ENCODE data around the gene HERPUD1. TPM values are rescaled to one million over a fixed set of nuclear protein-coding genes. Genes with fewer than 3 reads are reported as not detected.

The HERPUD1 gene
- total and polyA plus RNA-seq, 2 of the 13 experiments (the other 11 are each of a cell fraction or from before 2014, with no cell fraction given), result 96.2 to 323 TPM

- H3K4me1 ChIP-seq (ENCODE audit: insufficient read depth, low read length), result peaks cover 83% of the 10 kb centered on the region
- intact Hi-C loops (cut with micrococcal nuclease; ENCODE audit: unreplicated experiment) (loop anchor here (2.0 kb wide), 1 partner anchor 22 kb away; no protein-coding TSS in a partner anchor), in situ Hi-C loops (cut with HindIII; ENCODE audit: extremely low pct_ligation_motif_present, low pct_unique_long_range_greater_than_20kb) (no loop called here)
- FAIRE-seq, result no peak
- no peaks in the 10 kb centered on the region for H4K20me1 ChIP-seq (ENCODE audit: insufficient read depth, low read length)
- H3K79me2 ChIP-seq (ENCODE audit: insufficient read depth, low read length), result no peaks in the 10 kb centered on the region
- peak; percentile 9; the same call in 1 of the 3 replicates for ATAC-seq
- CTCF ChIA-PET (ENCODE audit: low intra/inter-chr PET ratio, low total read pairs), result no interaction called here
- H3K36me3 ChIP-seq (replicated peaks in 1 of 2; ENCODE audit: control insufficient read depth in 1 of 2, insufficient read depth in 2 of 2, low read length in 2 of 2), result no peaks in the 10 kb centered on the region
- H3K9me3 ChIP-seq (ENCODE audit: low read length), result no peaks in the 10 kb centered on the region
- peak overlapping the region; percentile 23; the same call in 1 of the 2 replicates for H3K4me2 ChIP-seq (ENCODE audit: low read depth, low read length)
- H3K27ac ChIP-seq (ENCODE audit: extremely low read length, insufficient read depth, low read length), result no peak overlapping the region
- 0% methylated on average over 1 of the region's 1 CpG for WGBS (ENCODE audit: low lambda C conversion rate)
- peaks cover 4 to 49% of the 10 kb centered on the region in 2 experiments for H3K27me3 ChIP-seq (ENCODE audit: control insufficient read depth in 1 of 2, insufficient read depth in 2 of 2, low read length in 2 of 2)
- no TSS peak for BruUV-seq (replicated peaks)
- no peak for DNase-seq (ENCODE audit: low spot score)
- no peak overlapping the region for H2AFZ ChIP-seq (ENCODE audit: low read length)
- H3K4me3 ChIP-seq (replicated peaks in 1 of 3; ENCODE audit: insufficient read depth in 1 of 3, low read depth in 2 of 3, low read length in 3 of 3), result no peak overlapping the region
- no peak overlapping the region for H3K9ac ChIP-seq (ENCODE audit: insufficient read depth, low read depth, low read length)
- POLR2A ChIA-PET, result interaction anchor here (0.6 to 1.4 kb wide), 2 partner anchors 13 to 55 kb away, joined by 3 to 4 read pairs; no protein-coding TSS in a partner anchor
- TF ChIP-seq, protein P1, sequence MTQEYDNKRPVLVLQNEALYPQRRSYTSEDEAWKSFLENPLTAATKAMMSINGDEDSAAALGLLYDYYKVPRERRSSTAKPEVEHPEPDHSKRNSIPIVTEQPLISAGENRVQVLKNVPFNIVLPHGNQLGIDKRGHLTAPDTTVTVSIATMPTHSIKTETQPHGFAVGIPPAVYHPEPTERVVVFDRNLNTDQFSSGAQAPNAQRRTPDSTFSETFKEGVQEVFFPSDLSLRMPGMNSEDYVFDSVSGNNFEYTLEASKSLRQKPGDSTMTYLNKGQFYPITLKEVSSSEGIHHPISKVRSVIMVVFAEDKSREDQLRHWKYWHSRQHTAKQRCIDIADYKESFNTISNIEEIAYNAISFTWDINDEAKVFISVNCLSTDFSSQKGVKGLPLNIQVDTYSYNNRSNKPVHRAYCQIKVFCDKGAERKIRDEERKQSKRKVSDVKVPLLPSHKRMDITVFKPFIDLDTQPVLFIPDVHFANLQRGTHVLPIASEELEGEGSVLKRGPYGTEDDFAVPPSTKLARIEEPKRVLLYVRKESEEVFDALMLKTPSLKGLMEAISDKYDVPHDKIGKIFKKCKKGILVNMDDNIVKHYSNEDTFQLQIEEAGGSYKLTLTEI (CRISPR knock-in tag; conservative IDR thresholded peaks at IDR 0.05), result no peak
- TF ChIP-seq ZNF883 (CRISPR knock-in tag; IDR thresholded peaks at IDR 0.05; ENCODE audit: not compliant biosample characterization) (no peak), ZNF362 (CRISPR knock-in tag; IDR thresholded peaks at IDR 0.05; ENCODE audit: borderline replicate concordance) (no peak), ZFP37 (CRISPR knock-in tag; IDR thresholded peaks at IDR 0.05; ENCODE audit: borderline replicate concordance) (no peak), SIN3B (IDR thresholded peaks at IDR 0.05; ENCODE audit: low read length) (no peak), POLR2A (IDR thresholded peaks at IDR 0.05; ENCODE audit: insufficient read depth in 1 of 2, low read depth in 2 of 2, low read length in 2 of 2) (no peak), ZBTB7A (CRISPR knock-in tag; IDR thresholded peaks at IDR 0.05) (no peak), ZNF746 (CRISPR knock-in tag; IDR thresholded peaks at IDR 0.05) (no peak), RFX1 (IDR thresholded peaks at IDR 0.05) (no peak), MED1 (CRISPR knock-in tag; IDR thresholded peaks at IDR 0.05) (peak; percentile 75), HINFP (CRISPR knock-in tag; IDR thresholded peaks at IDR 0.05; ENCODE audit: low read depth) (no peak), ZNF724P (CRISPR knock-in tag; IDR thresholded peaks at IDR 0.05; ENCODE audit: borderline replicate concordance) (no peak), ZFP36L2 (CRISPR knock-in tag; IDR thresholded peaks at IDR 0.05) (no peak), ETV6 (CRISPR knock-in tag; conservative IDR thresholded peaks at IDR 0.05) (no peak), FLYWCH1 (CRISPR knock-in tag; IDR thresholded peaks at IDR 0.05) (no peak), STAG1 (CRISPR knock-in tag; IDR thresholded peaks at IDR 0.05) (0 out of 2 replicates have a peak, but pooled peaks have one; percentile 2)
- TF ChIP-seq, protein P2, sequence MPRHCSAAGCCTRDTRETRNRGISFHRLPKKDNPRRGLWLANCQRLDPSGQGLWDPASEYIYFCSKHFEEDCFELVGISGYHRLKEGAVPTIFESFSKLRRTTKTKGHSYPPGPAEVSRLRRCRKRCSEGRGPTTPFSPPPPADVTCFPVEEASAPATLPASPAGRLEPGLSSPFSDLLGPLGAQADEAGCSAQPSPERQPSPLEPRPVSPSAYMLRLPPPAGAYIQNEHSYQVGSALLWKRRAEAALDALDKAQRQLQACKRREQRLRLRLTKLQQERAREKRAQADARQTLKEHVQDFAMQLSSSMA (CRISPR knock-in tag; IDR thresholded peaks at IDR 0.05), result no peak
- TF ChIP-seq, protein P3, sequence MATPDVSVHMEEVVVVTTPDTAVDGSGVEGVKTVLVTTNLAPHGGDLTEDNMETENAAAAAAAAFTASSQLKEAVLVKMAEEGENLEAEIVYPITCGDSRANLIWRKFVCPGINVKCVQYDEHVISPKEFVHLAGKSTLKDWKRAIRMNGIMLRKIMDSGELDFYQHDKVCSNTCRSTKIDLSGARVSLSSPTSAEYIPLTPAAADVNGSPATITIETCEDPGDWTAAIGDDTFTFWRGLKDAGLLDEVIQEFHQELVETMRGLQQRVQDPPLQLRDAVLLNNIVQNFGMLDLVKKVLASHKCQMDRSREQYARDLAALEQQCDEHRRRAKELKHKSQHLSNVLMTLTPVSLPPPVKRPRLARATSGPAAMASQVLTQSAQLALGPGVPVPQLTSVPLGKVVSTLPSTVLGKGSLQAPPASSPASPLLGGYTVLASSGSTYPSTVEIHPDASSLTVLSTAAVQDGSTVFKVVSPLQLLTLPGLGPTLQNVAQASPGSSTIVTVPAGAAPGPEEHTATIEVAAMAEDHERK (CRISPR knock-in tag; IDR thresholded peaks at IDR 0.05; ENCODE audit: low read depth), result no peak
- TF ChIP-seq, protein P4, sequence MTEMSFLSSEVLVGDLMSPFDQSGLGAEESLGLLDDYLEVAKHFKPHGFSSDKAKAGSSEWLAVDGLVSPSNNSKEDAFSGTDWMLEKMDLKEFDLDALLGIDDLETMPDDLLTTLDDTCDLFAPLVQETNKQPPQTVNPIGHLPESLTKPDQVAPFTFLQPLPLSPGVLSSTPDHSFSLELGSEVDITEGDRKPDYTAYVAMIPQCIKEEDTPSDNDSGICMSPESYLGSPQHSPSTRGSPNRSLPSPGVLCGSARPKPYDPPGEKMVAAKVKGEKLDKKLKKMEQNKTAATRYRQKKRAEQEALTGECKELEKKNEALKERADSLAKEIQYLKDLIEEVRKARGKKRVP (CRISPR knock-in tag; IDR thresholded peaks at IDR 0.05), result no peak
Observed at GRCh38 chr16:56986361-56986760, 54.4 kb downstream of the HERPUD1 start.
